GM23248 (cell line): ENCODE data around the gene MBNL1.

Experiments used
- EZH2 ChIP-seq: fragments of 200-600 bp; sonication (generic); IDR thresholded peaks from 2 replicates; pipeline ENCODE4 v1.6.1; 2018; ENCODE audit warnings: antibody characterized with exemption, mild to moderate bottlenecking; ENCODE audit not compliant: insufficient read depth, poor library complexity, severe bottlenecking
- EZH2phosphoT487 ChIP-seq: fragments of 200-600 bp; sonication (generic); IDR thresholded peaks from 2 replicates; pipeline ENCODE4 v1.6.1; 2018; ENCODE audit warnings: antibody characterized with exemption, moderate library complexity, mild to moderate bottlenecking, low read depth; ENCODE audit not compliant: insufficient read depth

DNA sequence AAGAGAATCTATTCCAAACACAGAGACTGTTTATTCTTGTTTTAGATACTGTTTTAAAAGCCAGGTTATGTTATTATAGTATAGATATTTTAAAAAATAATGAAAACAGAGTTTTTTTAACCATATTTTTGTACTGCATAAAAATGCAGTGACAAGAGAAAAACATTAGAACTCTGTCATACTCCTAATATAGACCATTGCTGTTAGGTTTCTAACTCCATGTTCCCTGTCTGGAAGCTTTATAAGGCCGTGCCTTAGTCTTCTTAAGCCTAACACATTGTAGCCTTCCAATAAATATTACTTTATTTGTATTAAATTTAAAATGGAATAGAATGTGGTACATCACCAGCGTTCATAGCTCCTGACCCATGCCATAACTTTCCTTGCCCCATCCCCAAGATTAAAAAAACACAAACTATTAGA lies 53.2 kb downstream of the MBNL1 start:
- no peak for TF ChIP-seq EZH2
- TF ChIP-seq EZH2phosphoT487 = no peak
